Suprapubic skin (tissue), 3 donors: Measurements from ENCODE around the gene MYO15B.

Source experiments
- EP300 ChIP-seq: sonication (generic); formaldehyde crosslinking; IDR thresholded peaks from one replicate; pipeline ENCODE4 v1.6.1; 2017; ENCODE audit warnings: antibody characterized with exemption
- TF ChIP-seq, protein P1 (sequence below), 2 donors: fragments of 200-600 bp in 1 of 2; fragments of 450-650 bp in 1 of 2; sonication (generic) in 1 of 2; IDR thresholded peaks; one replicate each; pipeline ENCODE4 v1.5.1; 2016 to 2019; ENCODE audit warnings: antibody characterized with exemption in 2 of 2, mild to moderate bottlenecking in 1 of 2, moderate library complexity in 1 of 2

- TF ChIP-seq, protein P1, sequence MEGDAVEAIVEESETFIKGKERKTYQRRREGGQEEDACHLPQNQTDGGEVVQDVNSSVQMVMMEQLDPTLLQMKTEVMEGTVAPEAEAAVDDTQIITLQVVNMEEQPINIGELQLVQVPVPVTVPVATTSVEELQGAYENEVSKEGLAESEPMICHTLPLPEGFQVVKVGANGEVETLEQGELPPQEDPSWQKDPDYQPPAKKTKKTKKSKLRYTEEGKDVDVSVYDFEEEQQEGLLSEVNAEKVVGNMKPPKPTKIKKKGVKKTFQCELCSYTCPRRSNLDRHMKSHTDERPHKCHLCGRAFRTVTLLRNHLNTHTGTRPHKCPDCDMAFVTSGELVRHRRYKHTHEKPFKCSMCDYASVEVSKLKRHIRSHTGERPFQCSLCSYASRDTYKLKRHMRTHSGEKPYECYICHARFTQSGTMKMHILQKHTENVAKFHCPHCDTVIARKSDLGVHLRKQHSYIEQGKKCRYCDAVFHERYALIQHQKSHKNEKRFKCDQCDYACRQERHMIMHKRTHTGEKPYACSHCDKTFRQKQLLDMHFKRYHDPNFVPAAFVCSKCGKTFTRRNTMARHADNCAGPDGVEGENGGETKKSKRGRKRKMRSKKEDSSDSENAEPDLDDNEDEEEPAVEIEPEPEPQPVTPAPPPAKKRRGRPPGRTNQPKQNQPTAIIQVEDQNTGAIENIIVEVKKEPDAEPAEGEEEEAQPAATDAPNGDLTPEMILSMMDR (IDR thresholded peaks at IDR 0.05), result no peak
- TF ChIP-seq EP300, result no peak
Measured at GRCh38 chr17:75584849-75585175, 2.8 kb upstream of the MYO15B start.
